GM21576 (cell line): ENCODE results near the gene CTRB1.
A peak's percentile ranks its signal among the peaks of the same experiment; 100 is the strongest.
"Not testable (repeated sequence)": the region's sequence is repeated elsewhere in the genome, so short reads cannot be mapped to it uniquely, and the experiment has no call there.

Experiments used
- ATAC-seq: cut with Tn5 transposase; IDR thresholded peaks from one replicate; pipeline ENCODE4 v1.9.1; 2021; ENCODE audit warnings: mild to moderate bottlenecking, moderate library complexity; ENCODE audit not compliant: unreplicated experiment

The CTRB1 gene

DNA sequence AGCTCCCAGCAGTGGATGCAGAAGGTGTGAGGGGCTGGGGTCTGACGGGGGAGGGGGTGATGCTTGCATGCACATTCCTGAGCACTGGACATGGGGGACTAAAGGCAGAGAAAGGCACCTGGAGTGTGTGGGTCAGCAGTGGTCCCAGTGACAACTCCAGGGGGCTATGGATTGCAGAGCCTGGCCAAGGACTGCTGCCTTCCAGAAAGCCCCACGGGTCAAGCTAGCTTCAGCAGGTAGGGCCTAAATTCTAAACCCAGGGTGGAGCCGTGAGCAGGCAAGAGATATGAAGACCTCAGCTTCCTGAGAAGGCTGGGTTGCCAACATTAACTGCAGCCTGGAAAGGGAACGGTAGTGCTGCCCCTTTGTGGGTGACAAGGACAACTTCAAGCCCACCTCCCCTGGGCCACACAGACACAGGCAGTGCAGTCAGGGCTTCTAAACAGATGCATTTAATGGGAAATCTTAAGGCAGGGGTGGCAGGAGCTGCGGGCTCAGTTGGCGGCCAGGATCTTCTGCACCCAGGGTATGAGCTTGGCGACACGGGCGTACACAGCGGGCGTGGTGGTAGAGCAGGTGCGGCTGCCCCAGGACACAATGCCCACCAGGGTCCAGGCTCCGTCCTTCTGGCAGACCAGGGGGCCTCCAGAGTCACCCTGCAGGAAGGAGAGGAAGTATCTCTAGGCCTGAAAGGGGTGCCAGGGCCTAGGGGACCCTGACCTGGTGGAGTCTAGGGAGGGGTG lies 14.9 kb upstream of the CTRB1 start:
- ATAC-seq = no peak

DNA sequence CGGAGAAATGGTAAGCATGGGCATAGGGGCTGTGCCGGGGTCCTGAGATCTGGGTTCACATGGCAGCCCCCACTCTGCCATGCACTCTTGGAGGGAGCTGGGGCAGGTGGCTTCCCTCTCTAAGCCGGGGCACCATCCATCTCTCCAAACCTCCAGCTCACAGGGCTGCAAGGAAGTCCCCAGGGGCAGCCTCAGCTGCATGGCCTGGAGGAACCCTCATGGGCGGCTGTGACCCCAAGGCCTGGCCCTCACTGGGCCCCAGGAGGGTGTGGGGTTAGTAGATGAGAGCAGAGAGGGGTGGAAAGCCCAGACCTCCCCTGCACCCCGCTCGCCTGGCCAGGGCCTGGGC lies 14.4 kb upstream of the CTRB1 start:
- ATAC-seq = no peak

GRCh38 chr16:75204905-75205304 lies 13.9 kb upstream of the CTRB1 start:
- ATAC-seq = not testable (repeated sequence)

DNA sequence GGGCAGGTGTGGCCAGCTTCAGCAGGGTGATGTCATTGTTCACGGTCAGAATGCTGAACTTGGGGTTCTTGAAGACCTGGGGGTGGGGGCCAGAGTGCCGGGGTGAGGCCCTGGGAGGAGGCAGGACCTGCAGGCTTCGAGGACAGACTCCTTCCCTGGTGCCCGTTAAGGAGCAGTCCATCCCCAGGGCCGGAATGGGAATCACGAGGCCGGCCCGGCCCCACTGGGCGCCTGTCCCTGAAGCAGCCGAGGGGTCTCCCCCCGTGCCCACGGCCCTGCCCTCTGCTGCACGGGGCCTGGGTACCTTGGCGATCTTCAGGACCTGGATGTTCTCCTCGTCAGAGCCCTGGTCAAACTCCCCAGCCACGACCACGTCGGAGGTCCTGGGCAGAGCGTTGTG lies 13.3 kb upstream of the CTRB1 start:
- ATAC-seq = not testable (repeated sequence)

GRCh38 chr16:75205961-75206748 lies 12.6 kb upstream of the CTRB1 start:
- ATAC-seq = not testable (repeated sequence)

DNA sequence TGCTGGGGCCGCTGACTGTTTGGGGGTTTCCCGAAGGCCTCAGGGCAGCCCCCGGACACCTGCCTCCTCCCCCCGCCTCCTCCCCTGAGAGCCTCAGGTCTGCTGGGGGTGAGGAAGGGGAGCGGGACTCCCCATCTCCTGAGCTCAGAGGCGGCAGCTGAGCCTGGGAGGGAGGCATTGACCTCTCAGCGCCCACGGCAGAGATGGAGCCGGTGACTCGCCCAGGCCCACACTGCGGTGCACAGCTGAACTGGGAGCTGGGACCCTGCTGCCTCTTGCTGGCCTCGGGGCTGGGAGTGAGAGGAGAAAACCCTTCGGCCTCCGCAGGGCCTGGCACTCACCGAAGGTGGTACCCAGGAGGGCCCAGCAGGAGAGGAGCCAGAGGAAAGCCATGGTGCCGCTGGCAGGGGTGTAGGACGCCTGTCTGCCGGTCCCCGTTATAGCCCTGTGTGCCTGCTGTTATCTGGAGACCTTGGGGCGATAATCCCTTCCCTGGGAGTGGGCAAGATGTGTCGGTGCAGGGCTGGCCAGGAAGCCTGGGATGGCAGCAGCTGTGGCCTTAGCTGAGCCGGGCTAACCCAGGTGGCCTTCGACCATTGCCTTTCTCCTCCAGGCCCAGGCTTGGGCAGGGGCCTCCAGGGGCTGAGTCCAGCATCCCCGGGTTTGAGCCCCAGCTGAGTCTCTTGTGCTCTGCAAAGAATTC lies 11.9 kb upstream of the CTRB1 start, which contains the start of gene CTRB2:
CTRB2 (minus strand) TSS at position 413 of the 703 bp plus-strand sequence; CDS start at position 393, 20 bp downstream.
- no peak for ATAC-seq

DNA sequence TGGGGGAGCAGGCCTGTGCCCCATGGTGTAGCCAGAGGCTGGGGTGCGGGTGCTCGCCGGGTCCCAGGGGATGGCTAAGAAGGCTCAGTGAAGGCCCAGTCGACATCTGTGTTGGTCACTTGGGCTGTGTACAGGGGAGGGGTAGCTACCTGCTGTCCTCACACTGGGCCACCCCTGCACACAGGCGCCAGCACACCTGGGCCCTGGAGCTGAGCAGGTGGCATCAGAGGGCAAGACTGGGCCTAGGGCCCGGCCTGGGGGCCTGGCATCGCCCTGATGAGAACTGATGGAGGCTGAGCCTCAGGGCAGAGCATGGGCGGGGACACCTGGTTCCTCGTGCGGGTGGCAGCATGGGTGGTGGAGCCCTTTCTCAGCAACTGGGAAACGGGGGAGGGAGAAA lies 11.0 kb upstream of the CTRB1 start:
- ATAC-seq = no peak

GRCh38 chr16:75208242-75208825 lies 10.5 kb upstream of the CTRB1 start:
- ATAC-seq = no peak

- ATAC-seq = no peak
Measured at GRCh38 chr16:75208861-75209505, 9.8 kb upstream of the CTRB1 start.

- not testable (repeated sequence) for ATAC-seq
Measured at GRCh38 chr16:75209514-75209913, 9.3 kb upstream of the CTRB1 start.

GRCh38 chr16:75209944-75210343 lies 8.8 kb upstream of the CTRB1 start:
- ATAC-seq = no peak

DNA sequence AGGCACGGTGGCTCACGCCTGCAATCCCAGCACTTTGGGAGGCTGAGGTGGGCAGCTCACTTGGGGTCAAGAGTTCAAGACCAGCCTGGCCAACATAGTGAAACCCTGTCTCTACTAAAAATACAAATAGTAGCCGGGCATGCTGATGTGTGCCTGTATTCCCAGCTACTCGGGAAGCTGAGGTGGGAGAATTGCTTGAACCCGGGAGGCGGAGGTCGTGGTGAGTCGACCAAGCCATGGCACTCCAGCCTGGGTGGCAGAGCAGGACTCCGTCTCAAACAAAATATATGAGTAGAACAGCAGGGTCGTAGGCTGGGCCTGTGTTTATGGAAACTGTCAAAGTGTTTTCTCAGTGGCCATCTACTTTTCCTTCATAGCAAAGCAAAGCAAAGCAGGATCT lies 7.5 kb upstream of the CTRB1 start:
- ATAC-seq = not testable (repeated sequence)

DNA sequence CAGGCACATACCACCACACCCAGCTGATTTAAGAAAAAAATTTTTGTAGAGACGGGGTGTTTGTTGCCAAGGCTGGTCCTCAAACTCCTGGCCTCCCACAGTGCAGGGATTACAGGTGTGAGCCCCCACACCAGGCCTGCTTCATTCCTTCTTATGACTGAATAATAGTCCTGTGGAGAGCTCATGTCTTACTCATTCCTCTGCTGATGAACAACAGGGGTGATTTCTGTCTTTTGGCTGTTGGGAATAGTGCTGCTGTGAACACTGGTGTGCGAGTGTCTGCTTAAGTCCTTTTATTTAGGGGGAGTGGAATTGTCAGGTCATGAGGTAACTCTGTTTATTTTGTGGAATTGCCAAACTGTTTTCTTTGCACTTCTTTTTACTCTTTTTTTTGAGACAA lies 2.7 kb upstream of the CTRB1 start:
- no peak for ATAC-seq

- no peak for ATAC-seq
Measured at GRCh38 chr16:75216576-75216975, 2.2 kb upstream of the CTRB1 start.

- ATAC-seq = no peak
Measured at GRCh38 chr16:75217389-75217851, 1.4 kb upstream of the CTRB1 start.

GRCh38 chr16:75219088-75219487 lies 300 bp downstream of the CTRB1 start:
- no peak for ATAC-seq

DNA sequence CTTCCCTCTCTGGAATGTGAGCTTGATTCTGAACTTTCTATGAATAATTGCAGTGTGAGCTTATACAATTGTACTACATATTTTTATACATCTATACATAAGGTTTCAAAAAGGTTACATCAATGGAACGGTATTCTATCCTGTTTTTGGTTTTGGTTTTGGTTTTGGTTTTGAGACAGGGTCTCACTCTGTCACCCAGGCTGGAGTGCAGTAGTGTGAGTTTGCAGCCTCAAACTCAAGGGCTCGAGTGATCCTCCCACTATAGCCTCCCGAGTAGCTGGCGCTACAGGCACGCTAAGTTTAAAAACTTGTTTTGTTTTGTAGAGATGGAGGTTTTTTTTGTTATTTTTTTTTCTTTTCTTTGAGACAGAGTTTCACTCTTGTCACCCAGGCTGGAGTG lies 1.1 kb downstream of the CTRB1 start:
- peak; percentile 54 for ATAC-seq

DNA sequence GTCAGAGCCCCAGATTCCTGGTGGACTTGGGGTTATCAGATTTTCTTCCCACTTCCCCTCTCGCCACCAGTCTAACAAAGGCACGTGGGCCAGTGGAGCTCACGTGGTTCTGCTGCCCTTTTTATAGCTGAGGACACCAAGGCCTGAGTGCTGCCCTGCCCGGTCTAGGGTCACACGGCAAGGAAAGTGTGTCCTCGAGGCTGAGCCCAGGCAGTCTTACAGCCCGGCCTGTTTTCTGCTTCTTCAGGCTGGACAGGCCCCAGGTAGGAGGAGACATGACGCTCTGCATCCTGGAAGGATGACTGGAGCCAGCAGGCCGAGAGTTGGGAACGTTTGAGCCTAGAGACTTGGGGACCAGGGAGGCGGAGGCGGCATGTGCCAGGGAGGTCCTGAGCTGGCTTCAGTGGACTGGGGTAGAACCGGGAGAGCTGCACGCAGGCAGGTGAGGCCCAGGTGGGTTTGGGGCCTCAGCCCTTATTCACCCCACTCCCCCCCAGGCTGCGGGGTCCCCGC lies 3.5 kb downstream of the CTRB1 start:
- no peak for ATAC-seq

DNA sequence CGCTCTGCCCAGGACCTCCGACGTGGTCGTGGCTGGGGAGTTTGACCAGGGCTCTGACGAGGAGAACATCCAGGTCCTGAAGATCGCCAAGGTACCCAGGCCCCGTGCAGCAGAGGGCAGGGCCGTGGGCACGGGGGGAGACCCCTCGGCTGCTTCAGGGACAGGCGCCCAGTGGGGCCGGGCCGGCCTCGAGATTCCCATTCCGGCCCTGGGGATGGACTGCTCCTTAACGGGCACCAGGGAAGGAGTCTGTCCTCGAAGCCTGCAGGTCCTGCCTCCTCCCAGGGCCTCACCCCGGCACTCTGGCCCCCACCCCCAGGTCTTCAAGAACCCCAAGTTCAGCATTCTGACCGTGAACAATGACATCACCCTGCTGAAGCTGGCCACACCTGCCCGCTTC lies 4.3 kb downstream of the CTRB1 start:
- not testable (repeated sequence) for ATAC-seq

DNA sequence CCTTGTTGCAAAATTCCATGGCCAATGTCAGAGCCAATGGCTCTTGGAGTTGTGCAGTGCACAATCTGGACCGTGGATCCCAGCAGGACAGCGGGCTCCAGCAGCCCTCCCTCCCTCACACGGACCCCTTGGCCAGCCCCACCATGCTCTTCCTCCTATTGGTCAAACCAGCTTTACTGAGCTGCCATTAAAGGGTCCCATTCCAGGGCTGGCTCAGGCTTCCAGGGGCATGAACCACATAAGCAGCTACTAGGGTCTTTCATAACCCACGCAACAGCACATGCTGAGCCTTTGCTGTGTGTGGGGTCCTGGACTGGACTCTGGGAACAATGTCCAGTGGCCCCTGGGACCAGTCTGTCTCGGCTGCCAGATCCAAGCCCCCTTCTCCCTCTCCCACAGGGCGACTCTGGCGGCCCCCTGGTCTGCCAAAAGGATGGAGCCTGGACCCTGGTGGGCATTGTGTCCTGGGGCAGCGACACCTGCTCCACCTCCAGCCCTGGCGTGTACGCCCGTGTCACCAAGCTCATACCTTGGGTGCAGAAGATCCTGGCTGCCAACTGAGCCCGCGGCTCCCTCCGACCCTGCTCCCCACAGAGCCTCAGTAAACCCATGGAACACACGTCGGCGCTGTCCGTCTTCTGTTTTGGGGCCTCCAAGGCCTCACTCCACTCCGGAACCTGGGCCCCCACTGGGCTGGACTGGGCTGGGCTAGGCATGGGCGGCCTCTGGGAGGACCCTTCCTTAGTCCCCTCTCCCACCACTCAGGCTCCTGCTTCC lies 5.7 kb downstream of the CTRB1 start:
- no peak for ATAC-seq
